Omental fat pad (tissue), 4 donors: ENCODE data around the gene AGAP1. TPM values are rescaled to one million over a fixed set of nuclear protein-coding genes. Genes with fewer than 3 reads are reported as not detected.

Experiments used
- ATAC-seq: fragments of 150-250 bp; one replicate; pipeline ENCODE4 v1.9.1; 2016; ENCODE audit warnings: mild to moderate bottlenecking, moderate library complexity; ENCODE audit not compliant: low FRiP score
- DNase-seq: peaks from one replicate; pipeline ENCODE4 v3.0.0-alpha.2; 2019; ENCODE audit warnings: low spot score
- CTCF ChIP-seq, 3 donors: fragments of 450-650 bp; IDR thresholded peaks; one replicate each; pipeline ENCODE4 v1.5.1; 2016 to 2017; ENCODE audit warnings: antibody characterized with exemption in 3 of 3, mild to moderate bottlenecking in 3 of 3, moderate library complexity in 2 of 3
- total RNA-seq, 4 donors: library from RNA; depleted of rRNA; stranded (reverse); fragments of >200 nt; gene quantifications; one replicate each; pipeline ENCODE4 v1.1.0, GENCODE V29; 2016

AGAP1 gene
- total RNA-seq, 4 donors from 2014 or later, result 15.5 to 24.3 (median 16.2) TPM

- TF ChIP-seq CTCF (IDR thresholded peaks at IDR 0.05), result no peak
- DNase-seq (no peak), ATAC-seq (no peak)
Observed at GRCh38 chr2:235863414-235863813, 369.6 kb downstream of the AGAP1 start.

GRCh38 chr2:235864302-235864701 lies 370.5 kb downstream of the AGAP1 start:
- no peak for ATAC-seq
- DNase-seq, result no peak
- TF ChIP-seq CTCF (IDR thresholded peaks at IDR 0.05), result no peak

GRCh38 chr2:235864733-235865515 lies 371.1 kb downstream of the AGAP1 start:
- DNase-seq, result no peak

GRCh38 chr2:235866373-235866772 lies 372.5 kb downstream of the AGAP1 start:
- ATAC-seq (no peak), DNase-seq (no peak)
- TF ChIP-seq CTCF (IDR thresholded peaks at IDR 0.05), result no peak

More at GRCh38 chr2:235864733-235865515, 371.1 kb downstream of the AGAP1 start:
- ATAC-seq, result no peak
- TF ChIP-seq CTCF (IDR thresholded peaks at IDR 0.05), result no peak

GRCh38 chr2:235868224-235868623 lies 374.4 kb downstream of the AGAP1 start:
- no peak for TF ChIP-seq CTCF (IDR thresholded peaks at IDR 0.05)
- ATAC-seq (peak; percentile 45), DNase-seq (no peak)

GRCh38 chr2:235868645-235869044 lies 374.8 kb downstream of the AGAP1 start:
- ATAC-seq (no peak), DNase-seq (no peak)
- no peak for TF ChIP-seq CTCF (IDR thresholded peaks at IDR 0.05)

GRCh38 chr2:235870515-235870914 lies 376.7 kb downstream of the AGAP1 start:
- DNase-seq, result no peak
- no peak for TF ChIP-seq CTCF (IDR thresholded peaks at IDR 0.05)
- no peak for ATAC-seq
